Loucy (cell line): Measurements from ENCODE around the gene CYP3A5.

Experiments used
- EZH2phosphoT487 ChIP-seq: fragments of 200-600 bp; IDR thresholded peaks from 2 replicates; pipeline ENCODE4 v1.6.1; 2018; ENCODE audit warnings: antibody characterized with exemption, mild to moderate bottlenecking, moderate library complexity, borderline replicate concordance
- TF ChIP-seq, protein P1 (sequence below): fragments of 200-600 bp; sonication (generic); conservative IDR thresholded peaks from 2 replicates; pipeline ENCODE4 v1.5.1; 2014; ENCODE audit warnings: mild to moderate bottlenecking, antibody characterized with exemption, low read length

DNA sequence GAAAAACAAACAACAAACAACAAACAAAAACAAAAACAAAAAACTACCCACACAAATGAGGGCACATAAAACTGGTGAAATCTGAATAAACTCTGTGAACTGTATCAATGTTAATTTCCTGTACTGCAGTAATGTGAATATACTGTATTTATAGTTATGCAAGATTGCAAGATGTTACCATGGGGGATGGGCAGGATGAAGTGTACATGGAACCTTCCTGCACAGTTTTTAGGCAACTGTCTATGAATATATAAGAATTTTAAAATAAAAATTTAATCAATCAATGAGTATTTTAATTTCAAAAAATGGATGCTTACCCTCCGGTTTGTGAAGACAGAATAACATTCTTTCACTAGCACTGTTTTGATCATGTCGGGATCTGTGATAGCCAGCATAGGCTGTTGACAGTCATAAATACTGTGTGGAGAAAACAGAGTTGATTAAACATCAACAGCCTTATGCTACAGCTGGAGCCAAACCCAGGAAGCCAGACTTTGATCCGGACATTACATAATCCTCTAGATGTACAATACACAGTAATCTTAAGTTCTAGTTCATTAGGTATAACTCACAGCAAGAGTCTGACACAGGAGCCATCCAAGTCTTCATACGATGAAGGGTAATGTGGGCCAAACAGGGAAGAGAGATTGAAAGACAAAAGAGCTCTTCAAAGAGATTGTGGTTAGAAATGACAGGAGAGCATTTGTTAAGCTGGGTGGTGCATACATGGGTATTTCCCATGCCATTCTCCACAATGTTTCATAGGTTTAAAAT lies 40.4 kb upstream of the CYP3A5 start:
- TF ChIP-seq, protein P1, sequence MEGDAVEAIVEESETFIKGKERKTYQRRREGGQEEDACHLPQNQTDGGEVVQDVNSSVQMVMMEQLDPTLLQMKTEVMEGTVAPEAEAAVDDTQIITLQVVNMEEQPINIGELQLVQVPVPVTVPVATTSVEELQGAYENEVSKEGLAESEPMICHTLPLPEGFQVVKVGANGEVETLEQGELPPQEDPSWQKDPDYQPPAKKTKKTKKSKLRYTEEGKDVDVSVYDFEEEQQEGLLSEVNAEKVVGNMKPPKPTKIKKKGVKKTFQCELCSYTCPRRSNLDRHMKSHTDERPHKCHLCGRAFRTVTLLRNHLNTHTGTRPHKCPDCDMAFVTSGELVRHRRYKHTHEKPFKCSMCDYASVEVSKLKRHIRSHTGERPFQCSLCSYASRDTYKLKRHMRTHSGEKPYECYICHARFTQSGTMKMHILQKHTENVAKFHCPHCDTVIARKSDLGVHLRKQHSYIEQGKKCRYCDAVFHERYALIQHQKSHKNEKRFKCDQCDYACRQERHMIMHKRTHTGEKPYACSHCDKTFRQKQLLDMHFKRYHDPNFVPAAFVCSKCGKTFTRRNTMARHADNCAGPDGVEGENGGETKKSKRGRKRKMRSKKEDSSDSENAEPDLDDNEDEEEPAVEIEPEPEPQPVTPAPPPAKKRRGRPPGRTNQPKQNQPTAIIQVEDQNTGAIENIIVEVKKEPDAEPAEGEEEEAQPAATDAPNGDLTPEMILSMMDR: no peak
- TF ChIP-seq EZH2phosphoT487: no peak
